Activated CD4-positive, alpha-beta T cell treated with anti-CD3 and anti-CD28 coated beads, Interleukin-2, amount 10 ng/mL, durations not matched to agents 24 days and 14 days (primary cell): ENCODE data around the gene MATCAP1. TPM values are rescaled to one million over a fixed set of nuclear protein-coding genes. Genes with fewer than 3 reads are reported as not detected.

Experiments
- DNase-seq: peaks from one replicate; pipeline ENCODE4 v3.0.0; 2022
- H3K27ac Mint-ChIP-seq: one replicate; pipeline ENCODE4 v1.8.0; 2022; ENCODE audit warnings: mild to moderate bottlenecking, mixed read lengths
- H3K27me3 Mint-ChIP-seq: one replicate; pipeline ENCODE4 v1.8.0; 2022; ENCODE audit warnings: mixed read lengths
- H3K36me3 Mint-ChIP-seq: one replicate; pipeline ENCODE4 v1.8.0; 2022; ENCODE audit warnings: low read depth, mild to moderate bottlenecking, mixed read lengths
- H3K4me1 Mint-ChIP-seq: one replicate; pipeline ENCODE4 v1.8.0; 2021; ENCODE audit warnings: mixed read lengths
- H3K4me3 Mint-ChIP-seq: one replicate; pipeline ENCODE4 v1.8.0; 2022; ENCODE audit warnings: mild to moderate bottlenecking, moderate library complexity, mixed read lengths
- H3K9me3 Mint-ChIP-seq: one replicate; pipeline ENCODE4 v1.8.0; 2021; ENCODE audit warnings: mixed read lengths
- intact Hi-C: fragments of 100-400 bp; cut with micrococcal nuclease; formaldehyde crosslinking; loops from one replicate; pipeline ENCODE4 v1.15.1; 2023
- total RNA-seq: library from RNA; stranded (reverse); gene quantifications from 2 replicates; pipeline ENCODE4 v1.2.3, GENCODE V29; 2022

The MATCAP1 gene
- 51.3 and 55.1 TPM in 2 replicates for total RNA-seq

DNA sequence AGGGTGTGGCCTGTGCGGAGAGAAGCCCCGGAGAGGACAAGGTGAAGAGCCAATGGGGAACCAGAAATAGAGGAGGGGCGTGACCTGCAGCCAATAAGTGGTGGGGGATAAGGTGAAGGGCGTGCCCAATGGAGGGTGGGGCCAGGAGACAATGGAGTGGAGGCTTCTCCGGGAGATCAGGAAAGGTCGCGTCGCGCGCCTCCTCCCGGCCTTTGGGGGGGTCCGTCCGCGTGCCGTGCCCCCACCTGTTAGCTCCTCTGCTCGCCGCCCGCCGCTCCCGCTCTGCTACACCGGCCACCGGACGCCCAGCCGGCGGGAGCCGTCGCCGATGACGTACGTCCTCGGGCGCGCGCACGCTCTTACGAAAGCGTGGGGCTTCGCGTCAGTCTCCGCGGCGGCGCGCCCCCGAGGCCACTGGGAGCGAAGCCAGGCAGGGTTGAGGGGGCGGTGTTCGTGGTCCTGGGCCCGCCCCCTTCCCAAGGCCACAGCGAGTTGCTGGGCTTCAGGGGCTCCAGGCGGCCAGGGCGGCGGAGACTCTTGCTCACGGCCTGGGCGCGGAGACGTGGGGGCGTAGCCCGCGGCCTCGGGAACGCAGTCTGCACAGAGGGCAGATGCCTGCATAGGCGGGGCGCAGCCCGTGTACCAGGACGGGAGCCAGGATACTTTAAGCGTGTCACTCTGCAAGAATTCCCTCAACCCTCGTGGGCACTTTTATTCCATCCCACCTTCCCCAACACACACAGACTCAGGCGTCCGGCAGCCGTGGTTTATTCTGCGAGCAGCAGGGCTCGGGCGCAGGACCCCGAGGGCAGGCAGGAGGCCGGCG lies at the start of gene MATCAP1:
Gene MATCAP1, minus strand, starts transcription at position 337 of the 826 bp plus-strand sequence. CDS start 3,353 bp downstream, outside the sequence.
- Mint-ChIP-seq H3K4me3 (no peak within 1 kb of the TSS), H3K9me3 (no peaks in the 10 kb centered on the region), H3K27me3 (peaks cover 8% of the 10 kb centered on the region), H3K4me1 (peaks cover 18% of the 10 kb centered on the region), H3K27ac (peak within 1 kb of the TSS; percentile 45), H3K36me3 (peaks cover 3% of the 10 kb centered on the region)
- DNase-seq, result peak; percentile 98
- intact Hi-C loops, result loop anchor here (1.0 to 2.0 kb wide), 5 partner anchors 8 to 63 kb away; partner anchors contain the start of genes E2F4, FHOD1 and NOL3

DNA sequence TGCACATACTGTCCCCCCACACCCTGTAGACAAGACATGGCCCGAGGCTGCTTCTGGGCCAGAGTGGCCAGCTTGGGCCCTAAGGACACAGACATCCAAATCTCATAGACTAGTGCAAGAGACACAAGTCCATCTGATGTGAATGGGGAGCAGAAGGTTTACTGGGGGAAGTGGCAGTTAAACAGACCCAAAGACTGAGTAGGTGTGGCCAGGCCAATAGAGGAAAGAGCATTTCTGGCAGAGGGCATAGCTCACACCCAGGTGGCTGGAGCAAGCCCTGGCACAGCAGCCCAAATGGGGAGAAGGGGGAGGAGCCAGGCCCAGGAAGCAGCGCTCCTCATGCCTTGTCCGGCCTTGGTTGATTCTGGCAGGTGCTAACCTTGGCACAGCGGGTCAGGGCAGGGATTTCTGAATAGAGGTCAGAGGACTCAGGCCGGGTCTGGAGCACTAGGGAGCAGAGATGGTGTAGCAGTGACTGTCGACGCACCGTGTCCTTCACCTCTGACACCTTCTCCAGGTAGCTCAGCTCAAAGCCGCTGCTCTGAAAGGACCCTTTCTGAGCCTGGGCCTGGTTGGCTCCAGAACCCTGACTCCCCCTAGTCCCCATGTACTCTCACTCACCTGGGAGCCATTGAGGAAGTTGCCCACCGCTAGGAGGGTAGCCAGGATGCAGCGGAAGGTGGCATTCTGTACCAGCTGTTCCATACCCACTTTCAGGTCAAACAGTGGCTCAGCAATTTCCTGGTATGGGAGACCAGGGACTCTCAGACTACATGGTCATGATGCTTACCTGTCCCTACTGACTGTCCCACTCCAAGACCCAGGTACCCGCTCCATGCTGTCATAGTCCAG lies 47.3 kb upstream of the MATCAP1 start:
- intact Hi-C loops, result no loop called here
- H3K36me3 Mint-ChIP-seq, result peaks cover 69% of the 10 kb centered on the region
- no peak overlapping the region for H3K27ac Mint-ChIP-seq
- no peaks in the 10 kb centered on the region for H3K9me3 Mint-ChIP-seq
- DNase-seq, result no peak
- H3K27me3 Mint-ChIP-seq, result no peaks in the 10 kb centered on the region
- H3K4me3 Mint-ChIP-seq, result no peak overlapping the region
- H3K4me1 Mint-ChIP-seq, result peaks cover 15% of the 10 kb centered on the region

DNA sequence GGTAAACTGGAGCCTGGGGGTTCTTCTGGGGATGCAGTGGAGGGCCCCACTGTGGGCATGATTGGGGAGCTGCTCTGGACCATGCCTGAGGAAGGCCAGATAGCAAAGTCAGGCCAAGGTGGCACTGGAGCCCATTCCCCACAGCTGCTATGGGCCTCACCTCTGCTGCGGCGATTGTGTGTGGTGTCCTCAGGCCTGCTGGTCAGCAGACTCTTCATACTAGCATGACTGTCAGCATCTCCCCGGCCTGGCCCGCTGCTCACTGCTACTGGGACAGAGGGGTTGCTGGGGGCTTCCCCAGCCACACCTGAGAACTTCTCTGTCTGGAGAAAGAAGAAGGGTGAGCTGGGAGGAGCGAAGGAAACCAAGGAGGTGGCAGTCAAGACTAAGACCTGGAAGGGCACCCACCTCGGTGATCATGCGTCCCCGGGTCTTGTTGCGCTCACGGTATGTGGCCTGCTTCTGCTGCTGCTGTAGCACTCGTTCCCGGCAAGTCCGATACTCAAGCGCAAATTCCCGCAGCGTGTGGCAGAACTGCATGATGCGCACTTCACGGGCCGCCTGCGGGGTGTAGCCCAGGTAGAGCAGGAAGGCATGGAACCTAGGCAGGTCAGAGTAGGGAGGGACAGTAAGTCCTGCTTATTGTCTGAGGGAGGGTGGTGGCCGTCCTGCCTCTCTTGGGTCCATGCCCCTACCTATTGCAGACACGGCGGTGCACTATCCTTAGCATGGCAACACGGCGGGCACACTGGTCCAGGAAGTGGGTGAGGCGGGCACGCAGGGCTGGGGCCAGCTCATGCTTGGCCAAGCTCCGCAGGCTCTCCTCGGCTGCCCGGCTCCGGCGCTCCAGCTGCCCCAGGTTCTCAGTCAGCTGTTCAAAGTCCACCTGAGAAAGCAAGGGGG lies 46.4 kb upstream of the MATCAP1 start:
- H3K9me3 Mint-ChIP-seq, result no peaks in the 10 kb centered on the region
- peaks cover 68% of the 10 kb centered on the region for H3K36me3 Mint-ChIP-seq
- H3K4me1 Mint-ChIP-seq, result peaks cover 23% of the 10 kb centered on the region
- intact Hi-C loops, result loop anchor here (2.0 kb wide), 1 partner anchor 431 kb away; the partner anchor contains the start of genes ACD and PARD6A
- no peak for DNase-seq
- no peak overlapping the region for H3K4me3 Mint-ChIP-seq
- H3K27me3 Mint-ChIP-seq, result no peaks in the 10 kb centered on the region
- H3K27ac Mint-ChIP-seq, result no peak overlapping the region

DNA sequence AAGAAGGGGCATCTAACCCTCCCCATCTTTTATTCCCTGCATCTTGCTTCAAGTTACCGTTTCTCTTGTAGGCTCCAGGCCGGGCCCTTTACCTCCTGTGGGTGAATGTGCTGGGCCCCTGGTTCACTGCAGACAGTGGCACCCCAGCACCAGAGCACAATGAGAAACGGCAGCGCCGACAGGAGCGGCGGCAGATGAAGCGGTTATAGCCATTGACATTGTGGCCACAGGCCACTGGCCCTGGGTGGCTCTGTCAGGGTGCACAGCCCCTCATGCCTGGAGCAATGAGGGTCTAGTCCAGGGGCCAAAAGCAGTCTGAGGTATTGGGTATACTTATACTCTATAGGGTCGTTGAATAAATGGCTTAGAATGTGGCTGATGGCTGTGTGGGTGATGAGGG lies 45.1 kb upstream of the MATCAP1 start:
- Mint-ChIP-seq H3K4me1 (peaks cover 35% of the 10 kb centered on the region), H3K9me3 (no peaks in the 10 kb centered on the region), H3K27ac (no peak overlapping the region), H3K4me3 (peak overlapping the region; percentile 98), H3K27me3 (no peaks in the 10 kb centered on the region), H3K36me3 (peaks cover 56% of the 10 kb centered on the region)
- intact Hi-C loops, result loop anchor here (2.0 kb wide), 1 partner anchor 432 kb away; the partner anchor contains the start of genes ACD and PARD6A
- no peak for DNase-seq

DNA sequence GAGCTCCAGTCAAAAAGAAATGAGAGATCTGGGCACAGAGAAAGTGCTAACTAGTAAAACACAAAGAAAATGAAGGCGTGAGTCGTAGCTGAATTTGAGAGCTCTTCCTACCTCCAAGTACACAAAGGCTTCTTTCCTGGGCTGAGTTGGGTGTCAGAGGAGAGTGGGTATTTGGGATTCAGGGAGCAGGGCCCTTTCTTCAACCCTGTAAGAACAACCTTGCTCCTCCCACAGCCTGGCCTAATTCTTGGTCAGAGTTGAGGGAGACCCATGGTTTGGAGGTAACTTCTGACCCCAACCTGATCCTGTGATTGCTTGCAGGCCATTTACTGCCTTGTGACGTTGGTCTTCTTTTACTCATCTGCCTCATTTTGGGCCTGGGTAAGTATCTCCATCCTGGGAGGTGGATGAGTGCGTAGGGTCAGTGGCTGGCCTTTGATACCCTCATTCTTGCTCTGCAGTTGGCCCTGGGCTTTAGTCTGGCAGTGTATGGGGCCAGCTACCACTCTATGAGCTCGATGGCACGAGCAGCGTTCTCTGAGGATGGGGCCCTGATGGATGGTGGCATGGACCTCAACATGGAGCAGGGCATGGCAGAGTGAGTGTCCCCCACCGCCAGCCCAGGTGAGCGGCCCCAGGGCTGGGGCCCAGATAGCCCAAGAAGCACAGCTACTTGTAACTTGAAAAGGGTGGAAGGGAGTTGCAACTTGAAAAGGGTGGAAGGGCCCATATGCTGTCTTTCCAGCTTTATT lies 44.4 kb upstream of the MATCAP1 start:
- no peak for DNase-seq
- peaks cover 41% of the 10 kb centered on the region for H3K4me1 Mint-ChIP-seq
- H3K36me3 Mint-ChIP-seq, result peaks cover 51% of the 10 kb centered on the region
- no peaks in the 10 kb centered on the region for H3K9me3 Mint-ChIP-seq
- peak overlapping the region; percentile 98 for H3K27ac Mint-ChIP-seq
- peak overlapping the region; percentile 98 for H3K4me3 Mint-ChIP-seq
- H3K27me3 Mint-ChIP-seq, result no peaks in the 10 kb centered on the region
- intact Hi-C loops, result loop anchor here (2.0 kb wide), 1 partner anchor 433 kb away; the partner anchor contains the start of genes ACD and PARD6A

DNA sequence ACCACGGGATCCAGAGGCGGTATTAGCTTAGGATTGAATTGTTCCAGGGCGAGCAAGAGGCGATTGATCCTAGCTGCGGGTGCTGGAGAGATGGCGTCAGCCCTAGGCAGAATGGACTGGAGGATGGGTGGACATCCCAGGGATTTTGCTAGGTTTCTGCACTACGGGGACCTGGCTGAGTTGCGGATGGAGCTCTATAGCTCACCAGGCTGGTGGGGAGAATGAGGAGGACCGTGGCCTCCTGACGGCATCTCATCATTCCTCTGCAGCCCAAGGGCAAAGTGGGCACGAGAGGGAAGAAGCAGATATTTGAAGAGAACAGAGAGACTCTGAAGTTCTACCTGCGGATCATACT lies 43.8 kb upstream of the MATCAP1 start:
- Mint-ChIP-seq H3K36me3 (peaks cover 49% of the 10 kb centered on the region), H3K4me1 (peaks cover 43% of the 10 kb centered on the region), H3K27ac (peak overlapping the region; percentile 98)

DNA sequence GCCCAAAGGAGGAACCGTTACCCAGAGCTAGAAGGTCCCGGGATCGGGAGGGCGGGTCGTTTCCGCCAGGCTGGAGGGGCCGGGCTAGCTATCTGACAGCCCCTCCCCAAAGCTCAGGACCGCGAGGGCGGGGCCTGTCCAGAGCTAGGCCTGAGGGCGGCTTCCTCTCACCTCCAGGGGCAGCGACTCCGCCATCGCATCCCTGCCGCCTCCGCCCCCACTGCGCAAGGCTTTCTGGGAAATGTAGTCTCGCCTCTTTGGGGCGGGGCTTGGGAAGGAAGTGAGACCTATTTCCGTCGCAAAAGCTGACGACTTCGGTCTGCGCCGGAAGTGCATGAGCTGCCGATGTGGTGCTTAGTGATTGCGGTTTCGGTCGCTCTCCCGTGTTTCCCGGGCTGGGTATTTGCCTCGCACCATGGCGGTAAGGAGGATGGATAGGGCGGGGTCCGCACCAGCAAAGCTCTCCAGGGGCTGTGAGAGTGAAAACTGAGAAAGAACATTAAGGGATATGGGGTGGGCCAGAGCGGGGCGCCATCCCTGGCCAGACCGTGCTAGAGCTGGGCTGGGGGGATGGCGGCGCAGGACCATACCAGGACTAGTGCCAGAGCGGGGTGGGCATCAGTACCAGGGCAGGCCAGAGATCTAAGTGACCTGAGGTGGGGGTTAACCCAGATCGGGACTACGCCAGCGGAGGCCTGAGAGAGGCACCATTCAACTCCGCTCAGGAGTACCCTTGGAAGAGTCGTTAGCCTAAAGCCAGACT lies 43.2 kb upstream of the MATCAP1 start, which contains the start of gene TMEM208:
Gene TMEM208, plus strand, starts transcription at position 327 of the 763 bp plus-strand sequence. Its CDS starts 89 bp downstream, at position 416.
- Mint-ChIP-seq H3K4me3 (peak within 1 kb of the TSS; percentile 98), H3K27me3 (no peaks in the 10 kb centered on the region), H3K9me3 (no peaks in the 10 kb centered on the region), H3K4me1 (peaks cover 43% of the 10 kb centered on the region), H3K27ac (peak within 1 kb of the TSS; percentile 98), H3K36me3 (peaks cover 47% of the 10 kb centered on the region)
- DNase-seq, result peak; percentile 100
- intact Hi-C loops, result loop anchor here (1.0 kb wide), 3 partner anchors 9 to 35 kb away; partner anchors contain the start of gene E2F4

More for the DNA sequence above, 43.8 kb upstream of the MATCAP1 start:
- H3K4me3 Mint-ChIP-seq, result peak overlapping the region; percentile 98
- H3K27me3 Mint-ChIP-seq, result no peaks in the 10 kb centered on the region
- no peaks in the 10 kb centered on the region for H3K9me3 Mint-ChIP-seq
- intact Hi-C loops, result loop anchor here (1.0 kb wide), 2 partner anchors 9 to 17 kb away; no protein-coding TSS in a partner anchor
- DNase-seq, result no peak

DNA sequence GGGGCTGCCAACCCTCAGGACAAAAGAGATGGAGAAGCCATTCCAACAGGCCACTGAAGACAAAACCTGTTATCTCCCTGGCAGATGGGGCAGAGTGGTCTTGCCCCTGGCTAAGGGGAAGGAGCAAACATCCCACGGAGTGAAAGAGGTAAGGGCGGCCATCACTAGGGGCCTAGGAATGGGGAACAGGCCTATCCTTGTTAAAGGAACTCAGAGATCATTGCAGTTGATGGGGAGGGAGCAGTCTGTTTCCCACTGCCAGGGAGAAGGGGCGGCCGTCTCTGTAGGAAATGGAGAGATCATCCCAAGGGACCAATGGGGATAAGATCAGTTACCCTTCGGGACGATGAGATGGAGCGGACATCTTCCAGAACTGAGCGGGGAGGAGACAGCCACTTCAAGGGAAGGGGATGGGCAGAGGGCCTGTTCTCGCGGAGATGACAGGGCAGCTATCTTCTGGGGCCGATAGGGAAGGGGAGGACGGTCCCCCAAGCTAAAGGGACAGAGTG lies 42.6 kb upstream of the MATCAP1 start:
- Mint-ChIP-seq H3K4me3 (peak overlapping the region; percentile 98), H3K4me1 (peaks cover 43% of the 10 kb centered on the region), H3K9me3 (no peaks in the 10 kb centered on the region), H3K36me3 (peaks cover 43% of the 10 kb centered on the region), H3K27me3 (no peaks in the 10 kb centered on the region), H3K27ac (peak overlapping the region; percentile 98)
- intact Hi-C loops, result loop anchor here (1.0 kb wide), 1 partner anchor 34 kb away; the partner anchor contains the start of gene E2F4
- DNase-seq, result peak; percentile 69

DNA sequence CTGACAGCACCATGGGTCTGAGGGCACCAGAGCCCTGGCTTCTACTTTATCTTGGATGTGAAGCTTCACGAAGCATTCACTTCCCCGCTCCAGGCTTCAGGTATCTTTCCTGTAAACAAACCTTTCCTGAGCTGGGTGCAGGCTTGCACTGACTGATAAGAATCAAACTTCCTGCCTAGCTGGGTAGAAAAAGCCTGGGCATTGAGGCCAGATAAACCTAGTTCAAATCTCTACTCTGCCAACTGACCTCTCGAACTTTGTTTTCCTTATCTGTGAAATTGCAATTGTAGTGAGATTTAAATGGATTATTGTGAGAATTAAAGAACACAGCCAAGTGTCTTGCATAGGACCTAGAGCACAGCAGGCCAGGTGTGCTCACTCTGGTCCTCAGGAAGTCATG lies 40.2 kb upstream of the MATCAP1 start:
- Mint-ChIP-seq H3K36me3 (peaks cover 20% of the 10 kb centered on the region), H3K4me1 (peaks cover 43% of the 10 kb centered on the region), H3K4me3 (no peak overlapping the region), H3K27ac (peak overlapping the region; percentile 35), H3K27me3 (no peaks in the 10 kb centered on the region), H3K9me3 (no peaks in the 10 kb centered on the region)
- no peak for DNase-seq
- intact Hi-C loops, result no loop called here

DNA sequence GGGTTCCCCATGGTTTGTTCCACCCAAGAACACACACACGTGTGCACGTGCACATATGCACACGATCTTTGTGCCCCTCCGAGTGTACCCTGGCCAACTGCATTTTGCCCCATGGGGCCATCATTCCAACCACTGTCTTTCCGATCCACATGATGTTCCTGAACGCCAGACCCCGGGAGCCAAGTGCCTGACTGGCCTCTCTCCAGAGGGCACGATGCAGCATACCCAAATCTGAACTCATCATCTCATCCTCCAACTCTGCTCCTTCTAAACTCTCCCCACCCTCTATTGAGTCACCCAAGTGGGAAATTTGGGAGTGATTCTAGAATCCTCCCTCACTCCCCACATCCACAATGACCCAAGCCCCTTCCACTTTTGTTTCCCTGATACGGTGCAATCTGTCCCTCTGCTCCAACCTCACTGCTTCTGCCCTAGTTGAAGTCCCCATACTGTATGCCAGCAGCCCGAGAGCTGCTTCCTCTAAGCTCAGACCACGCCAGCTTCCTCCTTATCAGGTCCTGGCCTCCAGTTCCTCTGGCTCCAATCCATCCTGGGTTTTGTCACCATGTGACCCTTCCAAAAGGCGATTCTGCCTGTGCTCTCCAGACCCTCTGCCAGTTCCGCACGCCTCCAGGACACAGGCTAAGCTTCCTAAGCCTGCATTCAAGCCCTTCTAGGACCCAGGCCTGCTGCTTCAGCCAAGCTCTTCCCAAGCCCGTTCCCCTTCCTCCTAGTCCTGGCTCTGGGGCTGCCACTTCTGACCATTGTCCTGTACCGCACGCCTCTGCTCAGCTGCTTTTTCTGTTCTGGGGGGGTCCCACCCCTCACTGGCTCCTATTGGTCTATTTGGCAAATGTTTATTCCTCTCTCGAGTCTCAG lies 33.1 kb upstream of the MATCAP1 start:
- H3K9me3 Mint-ChIP-seq, result no peaks in the 10 kb centered on the region
- no peak overlapping the region for H3K4me3 Mint-ChIP-seq
- peaks cover 8% of the 10 kb centered on the region for H3K4me1 Mint-ChIP-seq
- intact Hi-C loops, result no loop called here
- H3K36me3 Mint-ChIP-seq, result no peaks in the 10 kb centered on the region
- no peak for DNase-seq
- no peaks in the 10 kb centered on the region for H3K27me3 Mint-ChIP-seq
- H3K27ac Mint-ChIP-seq, result no peak overlapping the region

DNA sequence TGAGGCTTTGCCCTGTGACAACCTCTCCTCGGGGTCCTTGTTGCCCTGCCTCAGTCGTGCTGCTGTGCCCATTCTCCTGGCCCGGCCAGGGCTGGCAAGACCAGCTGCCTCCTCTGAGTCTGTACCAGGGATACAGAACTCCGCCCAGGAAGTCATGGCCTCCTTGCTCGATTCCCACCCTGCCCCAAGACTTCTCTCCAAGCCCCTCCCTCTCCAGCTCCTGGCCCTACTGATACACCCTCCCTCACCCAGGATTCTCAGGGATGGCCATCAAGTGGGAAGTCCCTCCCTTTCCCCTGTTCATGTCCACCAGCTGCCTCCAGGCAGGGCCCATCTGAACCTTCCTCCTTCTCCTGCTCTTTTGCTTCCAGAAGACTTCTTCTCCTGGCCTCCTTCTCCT lies 31.9 kb upstream of the MATCAP1 start:
- Mint-ChIP-seq H3K27me3 (no peaks in the 10 kb centered on the region), H3K4me1 (peaks cover 8% of the 10 kb centered on the region), H3K27ac (no peak overlapping the region), H3K4me3 (no peak overlapping the region), H3K9me3 (no peaks in the 10 kb centered on the region), H3K36me3 (no peaks in the 10 kb centered on the region)
- intact Hi-C loops, result no loop called here
- DNase-seq, result no peak
